GM19438 (cell line): ENCODE results near the gene HSPG2.
"Not testable (repeated sequence)": the region's sequence is repeated elsewhere in the genome, so short reads cannot be mapped to it uniquely, and the experiment has no call there.

Experiments used
- ATAC-seq: cut with Tn5 transposase; IDR thresholded peaks from one replicate; pipeline ENCODE4 v1.9.1; 2021; ENCODE audit warnings: low read depth; ENCODE audit not compliant: unreplicated experiment

The HSPG2 gene

GRCh38 chr1:21914880-21915640 lies 22.1 kb downstream of the HSPG2 start:
- no peak for ATAC-seq

DNA sequence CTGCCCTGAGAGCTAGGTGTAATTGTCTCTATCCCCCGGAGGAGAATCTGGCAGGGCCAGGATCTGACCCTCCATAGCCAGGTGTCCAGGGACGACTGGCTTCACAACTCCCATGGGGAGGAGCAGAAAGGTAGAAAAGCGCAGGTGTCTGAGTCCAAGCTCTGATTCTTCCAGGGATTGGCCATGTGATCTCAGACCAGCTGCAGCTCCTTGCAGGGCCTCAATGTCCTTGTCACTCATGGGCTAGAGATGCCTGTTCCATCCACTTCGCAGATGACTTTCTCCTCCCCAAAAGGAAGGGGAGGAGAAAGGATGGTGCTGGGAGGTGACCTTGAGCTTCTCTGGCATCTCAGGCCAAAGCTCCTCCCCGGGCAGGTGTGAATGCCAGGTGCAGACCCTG lies 22.7 kb downstream of the HSPG2 start:
- ATAC-seq = no peak

GRCh38 chr1:21913763-21914162 lies 23.3 kb downstream of the HSPG2 start:
- no peak for ATAC-seq

DNA sequence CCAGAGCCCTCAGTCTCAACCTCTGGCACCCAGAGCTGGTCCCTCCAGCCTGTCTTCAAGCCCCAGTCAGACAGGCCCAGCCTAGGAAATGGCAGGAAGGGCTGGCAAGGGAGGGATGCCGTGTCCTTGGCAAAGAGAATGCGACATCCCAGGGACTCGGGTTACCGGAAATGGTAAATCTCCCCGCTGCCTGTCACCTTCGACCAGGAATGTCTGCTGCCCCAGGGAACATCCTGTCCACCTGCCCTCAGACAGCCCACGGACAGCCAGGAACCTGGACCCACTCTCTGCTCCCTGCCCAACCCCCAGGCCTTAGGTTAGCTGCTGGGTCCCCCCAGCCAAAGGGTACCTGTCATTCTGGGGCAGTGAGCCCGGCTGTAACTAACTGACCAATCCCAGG lies 23.9 kb downstream of the HSPG2 start:
- no peak for ATAC-seq

DNA sequence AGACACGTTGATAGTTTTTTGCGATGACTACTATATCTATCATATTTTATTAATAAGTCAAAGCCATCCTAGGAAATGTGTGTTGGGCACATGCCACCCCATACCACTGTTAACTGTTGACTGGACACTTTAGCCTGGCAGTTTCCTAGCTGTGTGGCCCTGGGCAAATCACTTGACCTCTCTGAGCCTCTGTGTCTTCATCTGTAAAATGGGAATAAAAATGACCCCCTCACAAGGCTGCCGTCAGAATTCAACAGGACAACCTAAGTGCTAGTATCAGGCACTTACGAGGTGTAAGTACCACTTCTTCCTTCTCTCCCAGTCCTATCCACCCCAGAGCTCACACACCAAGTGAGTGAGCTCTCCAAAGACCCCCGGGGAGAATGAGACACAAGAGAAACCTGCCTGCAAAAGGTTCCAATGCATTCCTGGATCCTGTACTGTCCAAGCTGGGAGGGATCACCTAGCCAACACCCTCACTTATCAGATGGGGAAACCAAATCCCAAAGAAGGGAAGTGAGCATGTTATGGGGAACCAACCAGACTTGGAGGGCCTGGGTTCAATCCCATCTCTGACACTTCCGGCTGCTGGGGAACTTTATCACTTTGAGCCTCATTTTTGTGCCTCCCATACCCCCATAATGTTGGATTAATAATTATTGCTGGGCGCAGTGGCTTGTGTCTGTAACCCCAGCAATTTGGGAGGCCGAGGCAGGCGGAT lies 24.9 kb downstream of the HSPG2 start:
- no peak for ATAC-seq

DNA sequence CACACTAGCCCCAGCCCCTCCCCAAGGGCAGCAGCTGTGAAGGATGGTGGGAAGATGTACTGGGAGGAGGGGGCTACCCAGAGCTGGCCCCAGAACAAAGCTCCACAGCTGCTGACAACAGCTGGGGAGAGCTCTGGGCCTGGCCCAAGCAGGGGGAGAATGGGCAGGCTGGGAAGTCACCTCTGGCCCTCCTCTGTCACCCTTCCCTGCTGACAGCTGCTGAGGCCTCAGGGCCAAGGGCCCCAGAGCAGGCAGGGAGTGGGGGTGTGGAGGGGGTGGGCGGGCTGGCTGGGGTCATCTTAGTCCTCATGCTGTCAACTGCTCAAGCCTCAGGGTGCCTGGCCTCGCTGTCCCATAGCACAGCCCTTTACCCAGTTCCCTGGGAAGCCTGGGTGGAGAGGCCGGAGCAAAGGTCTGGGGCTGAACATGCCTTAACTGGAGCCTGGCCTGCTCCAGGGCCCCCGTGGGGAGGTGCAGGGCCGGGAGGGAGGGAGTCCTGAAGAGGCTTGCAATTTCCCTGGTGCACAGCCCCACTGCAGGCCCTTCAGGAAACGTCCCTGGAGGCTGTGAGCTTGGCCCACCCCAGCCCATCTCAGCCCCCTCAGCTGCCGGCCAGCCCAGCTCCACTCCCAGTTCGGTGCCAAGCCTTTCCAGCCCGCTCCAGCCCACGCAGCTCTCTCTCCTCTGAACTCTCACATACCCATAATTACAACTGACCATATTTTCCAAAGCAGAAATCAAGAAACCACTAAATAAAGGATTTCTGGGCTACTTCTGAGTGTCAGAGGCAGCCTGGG lies 25.7 kb downstream of the HSPG2 start:
- no peak for ATAC-seq

GRCh38 chr1:21910558-21911204 lies 26.4 kb downstream of the HSPG2 start:
- ATAC-seq = no peak

DNA sequence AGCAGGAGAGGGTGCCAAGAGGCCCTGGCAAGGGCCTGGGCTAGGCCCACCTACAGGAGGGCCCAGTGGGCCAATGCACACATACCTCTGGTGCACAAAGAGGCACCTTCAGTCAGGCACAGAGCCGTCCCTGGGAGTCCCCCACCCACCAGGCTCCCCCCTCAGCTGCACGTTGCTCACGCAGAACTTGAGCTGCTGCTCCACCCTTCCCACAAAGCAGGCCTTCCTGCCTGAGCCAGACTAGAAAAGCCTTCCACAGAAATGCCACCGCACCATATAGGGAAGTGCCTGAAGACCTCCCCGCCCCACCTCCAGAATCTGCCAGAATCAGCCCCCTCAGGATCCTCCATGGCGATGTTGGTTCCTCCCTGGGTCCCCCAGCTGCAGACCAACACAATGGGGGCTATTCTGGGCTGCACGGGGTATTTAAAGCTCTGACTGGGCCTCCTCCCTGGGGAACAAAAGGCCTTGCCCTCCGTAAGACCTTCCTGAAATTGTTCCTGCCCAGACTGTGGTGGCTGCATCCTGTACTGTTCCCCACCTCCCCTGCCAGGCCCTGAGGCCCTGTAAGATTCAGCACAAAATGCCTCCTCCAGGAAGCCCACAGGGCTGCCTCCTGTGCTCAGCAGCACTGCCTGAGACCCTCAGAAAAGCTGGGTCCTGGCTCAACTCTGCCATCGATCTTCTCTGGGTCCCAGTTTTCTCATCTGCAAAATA lies 27.2 kb downstream of the HSPG2 start:
- no peak for ATAC-seq

DNA sequence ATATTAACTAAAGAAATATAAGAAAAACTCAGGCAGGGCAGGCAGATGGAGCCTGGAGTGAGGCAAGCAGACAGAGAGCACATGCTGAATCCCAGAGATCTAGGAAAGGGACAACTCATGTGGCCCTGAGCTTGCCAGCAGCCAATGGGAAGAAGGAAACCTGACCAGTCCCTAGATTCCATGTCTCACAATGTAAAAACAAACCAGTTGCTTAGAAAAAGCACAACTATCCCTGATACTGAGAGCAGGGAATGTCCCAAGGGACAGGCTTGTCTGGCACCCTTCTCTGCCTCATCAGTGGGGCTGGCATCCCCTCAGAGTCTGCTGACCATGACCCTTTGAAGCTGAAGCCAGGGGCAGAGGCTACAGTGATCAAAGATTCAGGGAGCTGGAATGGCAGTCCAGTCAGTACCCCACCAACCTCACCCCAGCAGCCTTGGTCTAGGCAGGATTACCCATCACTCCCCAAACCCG lies 27.8 kb downstream of the HSPG2 start:
- ATAC-seq = no peak

DNA sequence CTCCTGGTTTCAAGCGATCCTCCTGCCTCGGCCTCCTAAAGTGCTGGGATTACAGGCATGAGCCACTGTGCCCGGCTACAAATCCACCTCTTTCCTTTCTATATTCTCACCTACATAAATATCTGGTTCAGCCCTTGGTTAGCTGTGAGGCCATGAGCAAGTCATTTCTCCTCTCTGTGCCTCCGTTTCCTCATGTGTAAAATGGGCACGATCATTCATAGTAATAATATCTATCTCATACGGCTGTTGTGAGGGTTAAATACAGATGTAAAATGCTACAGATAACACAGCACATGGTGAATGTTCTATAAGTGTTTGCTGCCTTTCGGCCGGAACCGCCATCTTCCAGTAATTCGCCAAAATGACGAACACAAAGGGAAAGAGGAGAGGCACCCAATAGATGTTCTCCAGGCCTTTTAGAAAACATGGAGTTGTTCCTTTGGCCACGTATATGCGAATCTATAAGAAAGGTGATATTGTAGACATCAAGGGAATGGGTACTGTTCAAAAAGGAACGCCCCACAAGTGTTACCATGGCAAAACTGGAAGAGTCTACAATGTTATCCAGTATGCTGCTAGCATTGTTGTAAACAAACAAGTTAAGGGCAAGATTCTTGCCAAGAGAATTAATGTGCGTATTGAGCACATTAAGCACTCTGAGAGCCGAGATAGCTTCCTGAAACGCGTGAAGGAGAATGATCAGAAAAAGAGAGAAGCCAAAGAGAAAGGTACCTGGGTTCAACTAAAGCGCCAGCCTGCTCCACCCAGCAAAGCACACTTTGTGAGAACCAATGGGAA lies 29.2 kb downstream of the HSPG2 start:
- ATAC-seq = not testable (repeated sequence)

DNA sequence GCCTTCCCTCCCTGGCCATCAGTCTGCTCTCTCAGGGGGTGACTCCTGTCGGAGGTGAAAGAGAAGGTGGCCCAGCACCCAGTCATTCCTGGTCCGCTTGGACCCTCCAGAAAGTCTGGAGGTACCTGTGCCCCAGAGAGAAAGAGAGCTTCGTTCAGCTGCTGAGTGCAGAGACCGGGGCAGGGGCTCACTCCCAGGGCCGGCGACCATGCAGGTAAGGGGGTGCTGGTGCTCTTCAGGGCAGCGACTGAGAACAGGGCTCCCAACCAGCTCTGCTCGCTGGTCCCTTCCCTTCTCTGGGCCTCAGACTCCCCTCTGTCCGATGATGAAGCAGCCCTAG lies 30.1 kb downstream of the HSPG2 start:
- ATAC-seq = no peak

GRCh38 chr1:21906173-21907078 lies 30.7 kb downstream of the HSPG2 start:
- ATAC-seq = no peak

GRCh38 chr1:21904704-21905520 lies 32.2 kb downstream of the HSPG2 start:
- ATAC-seq = no peak

- ATAC-seq = no peak
Measured at GRCh38 chr1:21904454-21904703, 32.7 kb downstream of the HSPG2 start.

GRCh38 chr1:21903638-21904453 lies 33.3 kb downstream of the HSPG2 start:
- no peak for ATAC-seq

DNA sequence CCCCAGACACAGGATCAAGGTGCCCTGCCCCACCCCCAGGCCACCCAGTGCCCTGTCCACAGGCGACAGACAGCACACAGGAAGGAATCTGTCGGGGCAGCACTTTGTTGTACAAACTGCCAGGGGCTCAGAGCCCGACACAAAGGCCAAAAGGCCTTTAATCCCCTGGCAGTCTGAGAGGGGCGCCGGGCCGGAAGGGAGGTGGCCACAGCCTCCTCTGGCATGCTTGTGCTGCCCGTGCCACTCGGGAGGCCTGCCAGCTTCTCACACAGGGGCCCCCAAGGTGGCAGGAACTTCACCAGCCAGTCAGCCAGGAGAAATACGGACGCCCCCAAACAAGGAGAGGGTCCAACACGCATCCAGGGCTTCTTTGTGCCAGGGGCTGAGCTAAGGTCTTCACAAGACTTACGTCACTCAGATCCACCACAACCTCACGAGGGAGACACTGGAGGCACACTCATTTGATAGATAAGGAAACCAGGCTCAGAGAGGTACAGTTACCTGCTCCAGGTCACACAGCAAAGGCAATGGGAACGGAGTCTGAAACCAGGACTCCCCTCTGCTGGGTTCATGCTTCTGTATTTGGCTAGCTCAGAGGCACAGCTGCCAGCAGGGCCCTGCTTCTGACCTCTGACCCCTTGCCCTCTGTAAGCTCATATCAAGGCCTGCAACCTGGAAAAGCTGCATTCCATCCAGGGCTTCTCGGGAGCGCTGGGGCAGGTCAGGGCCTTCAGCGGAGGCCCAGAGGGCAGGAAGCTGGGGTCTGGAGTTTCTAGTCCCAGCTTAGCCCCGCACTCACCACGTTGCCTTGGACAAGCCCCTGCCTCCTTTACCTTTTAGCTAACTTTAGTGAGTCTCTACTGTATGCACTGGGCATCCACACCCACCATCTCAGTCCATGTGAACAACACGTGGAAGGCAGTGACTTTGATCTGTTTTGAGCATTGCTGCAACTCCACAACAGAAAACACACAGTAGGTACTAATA lies 34.8 kb downstream of the HSPG2 start:
- no peak for ATAC-seq
